ENCODE measurements around the gene RBM25. TPM values are rescaled to one million over a fixed set of nuclear protein-coding genes. Genes with fewer than 3 reads are reported as not detected.
A peak's percentile ranks its signal among the peaks of the same experiment; 100 is the strongest.
"Not testable (repeated sequence)": the region's sequence is repeated elsewhere in the genome, so short reads cannot be mapped to it uniquely, and the experiment has no call there.

Gene RBM25
- total RNA-seq, 1 experiment from 2014 or later: 107 TPM

- intact Hi-C loops (cut with micrococcal nuclease): loop anchor here (1.0 kb wide), 1 partner anchor 31 kb away; the partner anchor contains the start of gene RBM25
- no peak for DNase-seq (ENCODE audit: unreplicated experiment)
- peak overlapping the region; percentile 98 for H3K27ac Mint-ChIP-seq (ENCODE audit: low read depth, unreplicated experiment)
- peaks cover 18% of the 10 kb centered on the region for H3K36me3 Mint-ChIP-seq (ENCODE audit: insufficient read depth, unreplicated experiment)
- BruUV-seq (replicated peaks): TSS peak; percentile 93
- TF ChIP-seq, protein P1, sequence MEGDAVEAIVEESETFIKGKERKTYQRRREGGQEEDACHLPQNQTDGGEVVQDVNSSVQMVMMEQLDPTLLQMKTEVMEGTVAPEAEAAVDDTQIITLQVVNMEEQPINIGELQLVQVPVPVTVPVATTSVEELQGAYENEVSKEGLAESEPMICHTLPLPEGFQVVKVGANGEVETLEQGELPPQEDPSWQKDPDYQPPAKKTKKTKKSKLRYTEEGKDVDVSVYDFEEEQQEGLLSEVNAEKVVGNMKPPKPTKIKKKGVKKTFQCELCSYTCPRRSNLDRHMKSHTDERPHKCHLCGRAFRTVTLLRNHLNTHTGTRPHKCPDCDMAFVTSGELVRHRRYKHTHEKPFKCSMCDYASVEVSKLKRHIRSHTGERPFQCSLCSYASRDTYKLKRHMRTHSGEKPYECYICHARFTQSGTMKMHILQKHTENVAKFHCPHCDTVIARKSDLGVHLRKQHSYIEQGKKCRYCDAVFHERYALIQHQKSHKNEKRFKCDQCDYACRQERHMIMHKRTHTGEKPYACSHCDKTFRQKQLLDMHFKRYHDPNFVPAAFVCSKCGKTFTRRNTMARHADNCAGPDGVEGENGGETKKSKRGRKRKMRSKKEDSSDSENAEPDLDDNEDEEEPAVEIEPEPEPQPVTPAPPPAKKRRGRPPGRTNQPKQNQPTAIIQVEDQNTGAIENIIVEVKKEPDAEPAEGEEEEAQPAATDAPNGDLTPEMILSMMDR (IDR thresholded peaks at IDR 0.05; ENCODE audit: unreplicated experiment): no peak
- H3K4me3 Mint-ChIP-seq (ENCODE audit: unreplicated experiment): peak overlapping the region; percentile 96
- ChIA-PET CTCF (interaction anchor here (0.6 to 1.2 kb wide), 2 partner anchors 17 to 1304 kb away, joined by 3 to 4 read pairs; no protein-coding TSS in a partner anchor), POLR2A (interaction anchor here (0.6 to 7.0 kb wide), 13 partner anchors 9 to 637 kb away, joined by 3 to 139 read pairs (median 4); partner anchors contain the start of genes DCAF4, PSEN1, RBM25 and RIOX1)
- no peaks in the 10 kb centered on the region for H3K9me3 Mint-ChIP-seq (ENCODE audit: unreplicated experiment)
- H3K4me1 Mint-ChIP-seq (ENCODE audit: insufficient read depth, unreplicated experiment): peaks cover 13% of the 10 kb centered on the region
- no peaks in the 10 kb centered on the region for H3K27me3 Mint-ChIP-seq (ENCODE audit: insufficient read depth, unreplicated experiment)
Observed at GRCh38 chr14:73027546-73027945, 30.8 kb upstream of the RBM25 start.

DNA sequence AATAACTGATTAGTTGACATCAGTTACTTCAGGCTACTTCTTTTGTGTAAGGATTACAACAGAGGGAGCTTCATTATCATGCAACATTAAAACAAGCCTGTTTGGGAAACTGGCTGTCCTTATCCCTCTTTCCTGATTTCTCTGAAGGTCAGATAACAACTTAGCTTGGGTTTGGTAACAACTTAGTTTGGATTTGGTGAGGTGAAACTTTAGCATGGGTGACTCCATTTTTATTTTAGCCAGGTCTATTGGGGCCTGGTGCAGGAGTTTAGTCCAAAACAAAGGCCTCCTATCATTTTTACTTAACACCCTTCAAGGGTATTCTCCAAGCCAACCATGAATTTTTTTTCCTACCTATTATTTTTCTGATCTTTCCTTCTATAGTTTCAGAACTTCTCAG is 30.4 kb upstream of the RBM25 start:
- TF ChIP-seq, protein P1 (IDR thresholded peaks at IDR 0.05; ENCODE audit: unreplicated experiment): no peak
- no peaks in the 10 kb centered on the region for H3K27me3 Mint-ChIP-seq (ENCODE audit: insufficient read depth, unreplicated experiment)
- CTCF ChIA-PET: interaction anchor here (1.1 to 1.2 kb wide), 2 partner anchors 16 to 107 kb away, joined by 3 to 4 read pairs; no protein-coding TSS in a partner anchor
- no peak for DNase-seq (ENCODE audit: unreplicated experiment)
- peaks cover 9% of the 10 kb centered on the region for H3K4me1 Mint-ChIP-seq (ENCODE audit: insufficient read depth, unreplicated experiment)
- peak overlapping the region; percentile 96 for H3K4me3 Mint-ChIP-seq (ENCODE audit: unreplicated experiment)
- POLR2A ChIA-PET: interaction anchor here (0.7 to 7.0 kb wide), 6 partner anchors 9 to 463 kb away, joined by 3 to 139 read pairs (median 6); partner anchors contain the start of genes PSEN1, RBM25 and RIOX1
- no peak overlapping the region for H3K27ac Mint-ChIP-seq (ENCODE audit: low read depth, unreplicated experiment)
- BruUV-seq (replicated peaks): no TSS peak
- H3K9me3 Mint-ChIP-seq (ENCODE audit: unreplicated experiment): no peaks in the 10 kb centered on the region
- intact Hi-C loops (cut with micrococcal nuclease): loop anchor here (1.0 kb wide), 1 partner anchor 30 kb away; the partner anchor contains the start of gene RBM25
- H3K36me3 Mint-ChIP-seq (ENCODE audit: insufficient read depth, unreplicated experiment): peaks cover 14% of the 10 kb centered on the region

DNA sequence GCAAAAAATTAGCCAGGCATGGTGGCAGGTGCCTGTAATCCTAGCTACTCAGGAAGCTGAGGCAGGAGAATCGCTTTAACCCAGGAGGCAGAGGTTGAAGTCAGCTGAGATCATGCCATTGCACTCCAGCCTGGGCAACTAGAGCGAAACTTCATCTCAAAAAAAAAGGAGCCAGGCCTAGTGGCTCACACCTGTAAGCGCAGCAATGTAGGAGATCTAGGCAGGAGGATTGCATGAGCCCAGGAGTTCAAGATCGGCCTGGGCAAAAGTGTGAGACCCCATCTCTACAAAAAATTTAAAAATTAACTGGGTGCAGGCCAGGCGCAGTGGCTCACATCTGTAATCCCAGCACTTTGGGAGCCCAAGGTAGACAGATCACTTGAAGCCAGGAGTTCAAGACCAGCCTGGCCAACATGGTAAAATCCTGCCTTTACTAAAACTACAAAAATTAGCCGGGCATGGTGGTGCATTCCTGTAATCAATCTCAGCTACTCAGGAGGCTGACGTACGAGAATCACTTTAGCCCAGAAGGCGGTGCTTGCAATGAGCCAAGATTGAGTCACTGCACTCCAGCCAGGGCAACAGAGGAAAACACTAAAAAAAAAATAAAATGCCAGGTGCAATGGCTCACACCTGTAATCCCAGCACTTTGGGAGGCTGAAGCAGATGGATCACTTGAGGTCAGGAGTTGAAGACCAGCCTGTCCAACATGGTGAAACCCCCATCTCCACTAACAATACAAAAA is 21.5 kb upstream of the RBM25 start:
- H3K27me3 Mint-ChIP-seq (ENCODE audit: insufficient read depth, unreplicated experiment); BruUV-seq (replicated peaks); H3K4me3 Mint-ChIP-seq (ENCODE audit: unreplicated experiment); H3K27ac Mint-ChIP-seq (ENCODE audit: low read depth, unreplicated experiment); intact Hi-C loops (cut with micrococcal nuclease); H3K36me3 Mint-ChIP-seq (ENCODE audit: insufficient read depth, unreplicated experiment); H3K4me1 Mint-ChIP-seq (ENCODE audit: insufficient read depth, unreplicated experiment); H3K9me3 Mint-ChIP-seq (ENCODE audit: unreplicated experiment): not testable (repeated sequence)
- peak; percentile 55 for DNase-seq (ENCODE audit: unreplicated experiment)
- POLR2A ChIA-PET: interaction anchor here (1.0 to 2.7 kb wide), 6 partner anchors 9 to 131 kb away, joined by 3 to 17 read pairs (median 4); partner anchors contain the start of genes RBM25 and ZFYVE1
- CTCF ChIA-PET: interaction anchor here (0.7 kb wide), 1 partner anchor 645 kb away, joined by 3 read pairs; no protein-coding TSS in a partner anchor

GRCh38 chr14:73047808-73048207 is 10.5 kb upstream of the RBM25 start:
- no peak overlapping the region for H3K4me3 Mint-ChIP-seq (ENCODE audit: unreplicated experiment)
- ChIA-PET POLR2A (interaction anchor here (0.7 to 2.9 kb wide), 3 partner anchors 11 to 85 kb away, joined by 3 to 15 read pairs (median 3); partner anchors contain the start of genes RBM25 and ZFYVE1), CTCF (no interaction called here)
- TF ChIP-seq, protein P1 (IDR thresholded peaks at IDR 0.05; ENCODE audit: unreplicated experiment): no peak
- BruUV-seq (replicated peaks): no TSS peak
- H3K4me1 Mint-ChIP-seq (ENCODE audit: insufficient read depth, unreplicated experiment): no peaks in the 10 kb centered on the region
- no peaks in the 10 kb centered on the region for H3K36me3 Mint-ChIP-seq (ENCODE audit: insufficient read depth, unreplicated experiment)
- H3K9me3 Mint-ChIP-seq (ENCODE audit: unreplicated experiment): no peaks in the 10 kb centered on the region
- intact Hi-C loops (cut with micrococcal nuclease): no loop called here
- no peak overlapping the region for H3K27ac Mint-ChIP-seq (ENCODE audit: low read depth, unreplicated experiment)
- DNase-seq (ENCODE audit: unreplicated experiment): no peak
- no peaks in the 10 kb centered on the region for H3K27me3 Mint-ChIP-seq (ENCODE audit: insufficient read depth, unreplicated experiment)

All from MCF 10A (cell line).